Head of caudate nucleus (tissue), 42 donors: ENCODE measurements around the gene RNASET2.
A peak's percentile ranks its signal among the peaks of the same experiment; 100 is the strongest.
"Not testable (repeated sequence)": the region's sequence is repeated elsewhere in the genome, so short reads cannot be mapped to it uniquely, and the experiment has no call there.

Experiments
- DNase-seq, 42 donors: peaks; one replicate each; pipeline versions ENCODE4 v3.0.0 to v3.0.0-alpha.2; 2020 to 2021; ENCODE audit warnings: mixed read lengths in 7 of 42
- intact Hi-C: fragments of 100-400 bp; cut with DNase I; formaldehyde crosslinking; loops from one replicate; pipeline ENCODE4 v1.15.0; 2022

Gene RNASET2

DNA sequence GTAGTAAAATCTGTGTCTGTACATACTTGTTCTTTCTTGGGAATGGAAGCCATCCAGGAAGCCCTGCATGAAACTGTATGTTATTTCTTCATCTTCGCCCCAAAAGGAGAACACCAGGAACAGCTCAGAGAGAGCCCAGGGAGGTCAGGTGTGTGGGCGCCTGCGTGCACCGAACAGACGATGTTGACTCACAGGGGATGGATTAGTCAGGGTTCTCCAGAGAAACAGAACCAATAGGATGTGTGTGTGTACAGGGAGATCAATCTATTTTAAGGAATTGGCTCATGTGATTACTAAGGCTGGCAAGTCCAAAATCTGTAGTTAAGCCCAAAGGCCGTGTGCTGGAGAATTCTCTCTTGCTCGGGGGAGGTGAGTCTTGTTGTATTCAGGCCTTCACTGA, 45.7 kb downstream of the RNASET2 start:
- peak in 23 of 42 donors; percentile 40 to 76 (median 59) for DNase-seq
- intact Hi-C loops = no loop called here

DNA sequence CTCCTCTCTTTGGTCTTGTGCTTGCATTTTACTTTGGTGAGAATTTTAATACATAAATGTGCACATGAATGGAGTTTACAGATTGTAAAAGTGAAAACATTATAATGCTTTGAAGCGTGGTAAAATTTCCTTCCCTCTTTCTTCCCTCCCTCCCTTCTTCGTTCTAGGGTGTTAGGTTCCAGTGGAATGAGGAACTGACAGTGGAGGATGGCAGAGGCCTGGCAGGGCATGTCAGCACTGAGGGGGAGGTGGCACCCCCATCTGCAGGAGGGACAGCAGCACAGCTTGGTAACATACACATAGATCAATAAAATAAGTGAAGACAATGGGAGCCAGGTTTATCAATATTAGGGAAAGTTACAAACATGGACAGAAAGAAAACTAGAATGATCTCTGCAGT, 47.5 kb downstream of the RNASET2 start:
- intact Hi-C loops = no loop called here
- DNase-seq = no peak

GRCh38 chr6:166907871-166908806, 48.2 kb downstream of the RNASET2 start:
- peak in 34 of 42 donors; percentile 31 to 91 (median 64) for DNase-seq
- intact Hi-C loops = no loop called here

DNA sequence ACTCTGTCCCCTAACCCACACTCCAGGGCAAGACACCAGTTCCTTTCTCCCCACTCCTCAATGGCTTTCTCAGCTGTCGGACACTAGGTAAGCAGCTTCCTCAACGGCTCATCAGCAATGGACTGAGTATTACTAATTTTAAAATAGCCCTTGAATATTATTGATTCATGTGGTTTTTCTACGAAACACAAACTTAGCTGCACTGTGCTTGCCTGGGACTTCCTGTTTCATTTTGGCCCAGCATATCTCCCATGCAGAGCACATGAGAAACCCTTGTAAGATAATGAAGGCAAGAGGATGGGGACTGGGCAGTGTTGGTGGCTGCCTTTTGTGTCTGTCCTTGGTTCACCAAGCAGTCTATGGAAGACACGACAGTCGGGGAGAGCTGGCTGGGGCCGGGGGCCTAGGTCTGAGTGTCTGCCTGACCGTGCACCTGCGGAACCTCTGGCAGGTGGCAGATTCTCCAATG, 48.9 kb downstream of the RNASET2 start:
- intact Hi-C loops = no loop called here
- no peak for DNase-seq

- intact Hi-C loops = no loop called here
- peak in 41 of 42 donors; percentile 45 to 95 (median 75) for DNase-seq
Measured at GRCh38 chr6:166906376-166907044, 49.8 kb downstream of the RNASET2 start.

- peak in 24 of 42 donors; percentile 16 to 85 (median 56) for DNase-seq
- intact Hi-C loops = no loop called here
Measured at GRCh38 chr6:166905505-166906134, 50.7 kb downstream of the RNASET2 start.

DNA sequence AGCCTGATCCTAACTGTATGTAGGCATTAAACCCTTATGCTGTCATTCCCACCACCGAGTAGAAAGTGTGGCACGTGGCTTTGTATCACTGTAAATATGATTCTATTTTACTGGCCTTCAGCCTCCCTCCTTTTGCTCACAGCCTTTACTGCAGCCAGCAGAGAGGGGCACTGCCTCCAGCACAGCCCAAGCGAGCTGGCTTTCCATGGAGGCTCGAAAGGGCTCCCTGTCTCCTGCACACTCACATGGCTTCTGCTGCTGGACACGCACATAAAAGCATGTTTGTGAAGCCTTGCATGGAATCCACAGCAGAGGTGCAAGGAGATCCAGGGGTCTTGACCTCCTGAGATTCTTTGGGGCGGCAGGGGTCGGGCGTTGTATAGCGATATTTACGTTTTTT, 51.3 kb downstream of the RNASET2 start:
- intact Hi-C loops = no loop called here
- no peak for DNase-seq

DNA sequence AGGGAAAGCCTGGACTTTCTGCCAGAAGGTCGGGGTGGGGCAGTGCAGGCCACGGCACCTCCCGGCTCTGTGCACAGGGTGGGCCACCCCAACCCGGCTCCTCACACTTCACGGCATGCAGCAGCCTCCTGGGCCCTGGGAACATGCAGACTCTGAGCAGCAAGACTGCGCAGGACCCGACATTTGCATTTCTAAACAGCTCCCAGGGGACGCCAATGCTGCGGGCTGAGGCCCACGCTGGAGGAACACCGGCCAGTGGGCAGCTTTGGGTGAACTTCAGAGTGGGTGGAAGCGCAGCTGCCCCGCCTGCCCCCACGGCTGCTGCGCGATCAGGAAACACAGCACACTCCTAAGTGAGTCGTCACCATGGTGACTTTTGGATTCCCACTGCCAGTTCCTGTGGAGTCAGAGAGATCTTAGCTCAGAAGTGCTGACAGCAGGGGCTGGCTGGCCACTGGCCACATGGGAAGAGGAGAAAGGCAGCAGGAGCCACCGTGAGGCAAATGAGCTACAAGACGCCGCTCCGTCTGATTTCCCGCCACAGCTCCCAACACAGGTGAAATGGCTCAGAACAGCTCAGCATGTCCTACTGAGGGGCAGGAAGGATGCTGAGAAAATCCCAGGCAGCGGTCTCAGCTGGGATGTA, 52.1 kb downstream of the RNASET2 start:
- DNase-seq = peak in 30 of 42 donors; percentile 20 to 75 (median 50)
- intact Hi-C loops = no loop called here

- intact Hi-C loops = no loop called here
- DNase-seq = no peak
Measured at GRCh38 chr6:166903500-166903899, 52.9 kb downstream of the RNASET2 start.

DNA sequence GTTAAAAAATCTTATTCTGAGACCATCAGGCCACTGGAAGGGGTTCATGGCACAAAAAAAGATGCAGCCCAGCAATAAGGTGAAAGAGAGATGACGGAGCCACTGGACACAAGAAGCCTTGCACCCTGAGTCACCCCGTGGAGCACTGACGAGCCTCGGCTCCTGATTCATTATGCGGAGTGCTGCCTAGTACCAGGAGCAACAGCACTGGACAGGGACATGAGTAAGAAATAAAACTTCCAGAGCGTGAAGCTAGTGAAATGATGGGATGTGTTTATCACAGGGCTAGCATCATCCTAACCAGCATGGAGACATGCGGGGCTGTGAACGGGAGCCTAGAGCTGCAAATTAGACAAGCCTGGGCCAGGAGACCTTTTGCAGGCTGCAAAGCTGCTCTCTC, 53.3 kb downstream of the RNASET2 start:
- intact Hi-C loops = no loop called here
- no peak for DNase-seq

DNA sequence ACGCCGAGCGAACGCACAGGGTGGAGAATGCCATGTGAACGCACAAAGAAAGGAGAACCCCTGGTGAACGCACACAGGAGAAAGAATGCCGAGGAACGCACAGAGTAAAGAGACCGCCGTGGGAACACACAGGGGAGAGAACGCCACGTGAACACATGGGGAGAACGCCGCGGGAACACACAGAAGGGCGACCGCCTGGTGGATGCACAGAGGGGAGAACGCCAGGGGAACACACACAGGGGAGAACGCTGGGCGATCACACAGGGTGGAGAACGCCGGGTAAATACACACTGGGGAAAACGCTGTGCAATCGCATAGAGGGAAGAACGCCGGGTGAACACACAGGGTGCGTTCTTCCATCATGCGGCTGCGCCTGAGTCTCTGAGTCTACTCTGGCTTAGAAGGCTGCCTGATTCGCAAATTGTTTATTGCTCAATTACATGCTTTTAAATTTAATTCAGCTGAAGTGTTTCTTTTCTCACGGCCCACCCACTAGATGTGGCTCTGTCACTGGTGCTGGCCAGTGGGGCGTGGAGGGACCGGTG, 54.1 kb downstream of the RNASET2 start:
- DNase-seq = no peak
- intact Hi-C loops = no loop called here

GRCh38 chr6:166901626-166902025, 54.7 kb downstream of the RNASET2 start:
- intact Hi-C loops = no loop called here
- DNase-seq = no peak

DNA sequence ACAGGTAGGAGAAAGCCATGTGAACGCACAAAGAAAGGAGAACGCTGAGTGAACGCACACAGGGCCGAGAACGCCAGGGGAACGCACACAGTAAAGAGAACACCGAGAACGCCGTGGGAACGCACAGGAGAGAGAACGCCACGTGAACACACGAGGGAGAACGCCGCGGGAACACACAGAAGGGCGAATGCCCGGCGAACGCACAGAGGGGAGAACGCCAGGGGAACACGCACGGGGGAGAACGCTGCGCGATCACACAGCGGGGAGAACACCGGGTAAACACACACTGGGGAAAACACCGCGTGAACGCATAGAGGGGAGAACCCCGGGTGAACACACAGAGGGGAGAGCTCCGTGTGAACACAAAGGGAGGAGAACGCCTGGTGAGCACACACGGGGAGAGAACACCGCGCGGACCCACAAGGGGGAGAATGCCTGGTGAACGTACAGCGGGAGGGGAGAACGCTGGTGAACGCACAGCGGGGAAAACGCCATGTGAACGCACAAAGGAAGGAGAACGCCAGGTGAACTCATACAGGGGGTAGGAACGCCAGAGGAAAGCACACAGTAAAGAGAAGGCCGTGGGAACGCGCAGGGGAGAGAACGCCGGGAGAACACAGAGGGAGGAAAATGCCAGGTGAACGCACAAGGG, 55.3 kb downstream of the RNASET2 start:
- intact Hi-C loops = no loop called here
- DNase-seq = no peak

GRCh38 chr6:166900130-166900708, 56.1 kb downstream of the RNASET2 start:
- intact Hi-C loops = no loop called here
- no peak for DNase-seq

GRCh38 chr6:166898910-166899309, 57.4 kb downstream of the RNASET2 start:
- no peak for DNase-seq
- intact Hi-C loops = no loop called here

DNA sequence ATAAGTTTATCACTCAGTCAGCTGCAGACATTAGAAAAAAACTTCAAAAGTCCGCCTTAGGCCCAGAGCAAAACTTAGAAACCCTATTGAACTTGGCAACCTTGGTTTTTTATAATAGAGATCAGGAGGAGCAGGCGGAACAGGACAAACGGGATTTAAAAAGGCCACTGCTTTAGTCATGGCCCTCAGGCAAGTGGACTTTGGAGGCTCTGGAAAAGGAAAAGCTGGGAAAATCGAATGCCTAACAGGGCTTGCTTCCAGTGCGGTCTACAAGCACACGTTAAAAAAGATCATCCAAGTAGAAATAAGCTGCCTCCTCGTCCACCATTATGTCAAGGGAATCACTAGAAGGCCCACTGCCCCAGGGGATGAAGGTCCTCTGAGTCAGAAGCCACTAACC, 61.7 kb downstream of the RNASET2 start:
- DNase-seq, intact Hi-C loops: not testable (repeated sequence)

GRCh38 chr6:166892472-166892871, 63.9 kb downstream of the RNASET2 start:
- DNase-seq, intact Hi-C loops: not testable (repeated sequence)

DNA sequence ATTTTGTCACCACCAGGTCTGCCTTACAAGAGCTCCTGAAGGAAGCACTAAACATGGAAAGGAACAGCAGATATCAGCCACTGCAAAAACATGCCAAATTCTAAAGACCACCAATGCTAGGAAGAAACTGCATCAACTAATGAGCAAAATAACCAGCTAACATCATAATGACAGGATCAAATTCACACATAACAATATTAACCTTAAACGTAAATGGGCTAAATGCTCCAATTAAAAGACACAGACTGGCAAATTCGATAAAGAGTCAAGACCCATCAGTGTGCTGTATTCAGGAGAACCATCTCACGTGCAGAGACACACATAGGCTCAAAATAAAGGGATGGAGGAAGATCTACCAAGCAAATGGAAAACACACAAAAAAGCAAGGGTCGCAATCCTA, 69.6 kb downstream of the RNASET2 start:
- DNase-seq, intact Hi-C loops: not testable (repeated sequence)
